Measurements from ENCODE around the gene LUC7L3. TPM values are rescaled to one million over a fixed set of nuclear protein-coding genes. Genes with fewer than 3 reads are reported as not detected.

LUC7L3 gene
- total RNA-seq, 6 experiments from 2014 or later = 15.4 to 50.5 (median 31.0) TPM

DNA sequence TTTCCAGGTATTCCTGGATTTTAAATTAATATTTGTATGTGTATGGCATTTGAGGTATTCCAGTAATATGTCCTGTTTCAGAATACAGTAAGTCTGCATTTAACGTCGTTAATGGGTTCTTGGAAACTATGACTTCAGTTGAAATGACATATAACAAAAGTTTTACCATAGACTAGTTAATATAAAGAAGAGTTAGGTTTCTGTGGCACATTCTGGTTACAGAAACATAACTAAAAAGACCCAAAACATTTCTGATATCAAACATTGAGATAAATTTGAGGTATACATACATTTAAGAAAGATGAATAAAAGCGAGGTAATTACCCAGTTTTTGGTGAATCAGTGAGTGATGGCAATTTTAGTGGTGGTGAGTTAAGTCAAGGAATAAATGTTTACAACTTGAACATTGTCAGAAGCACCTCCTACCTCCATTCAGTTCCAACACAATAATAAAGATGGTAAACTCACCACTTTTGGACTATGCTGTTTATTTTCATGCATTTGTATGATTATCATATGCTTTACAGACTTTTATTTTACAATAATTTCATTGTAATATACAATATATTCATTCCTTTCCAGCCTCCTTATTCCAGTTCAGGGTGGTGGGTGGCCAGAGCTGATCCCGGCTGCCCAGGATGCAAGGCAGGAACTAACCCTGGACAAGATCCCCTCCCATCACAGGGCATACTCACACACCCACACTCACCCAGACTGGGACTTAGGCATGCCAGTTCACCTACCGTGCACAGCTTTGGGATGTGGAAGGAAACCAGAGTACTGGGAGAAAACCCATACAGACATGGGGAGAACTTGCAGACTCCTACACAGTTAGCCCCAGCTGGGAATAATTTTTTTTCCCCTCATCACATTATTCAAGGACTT is 9.7 kb downstream of the LUC7L3 start:
- peaks cover 0 to 57% (median 14%) of the 10 kb centered on the region in 4 donors for H3K4me1 ChIP-seq
- TF ChIP-seq POLR2A (IDR thresholded peaks at IDR 0.05) = no peak
- TF ChIP-seq, protein P1, sequence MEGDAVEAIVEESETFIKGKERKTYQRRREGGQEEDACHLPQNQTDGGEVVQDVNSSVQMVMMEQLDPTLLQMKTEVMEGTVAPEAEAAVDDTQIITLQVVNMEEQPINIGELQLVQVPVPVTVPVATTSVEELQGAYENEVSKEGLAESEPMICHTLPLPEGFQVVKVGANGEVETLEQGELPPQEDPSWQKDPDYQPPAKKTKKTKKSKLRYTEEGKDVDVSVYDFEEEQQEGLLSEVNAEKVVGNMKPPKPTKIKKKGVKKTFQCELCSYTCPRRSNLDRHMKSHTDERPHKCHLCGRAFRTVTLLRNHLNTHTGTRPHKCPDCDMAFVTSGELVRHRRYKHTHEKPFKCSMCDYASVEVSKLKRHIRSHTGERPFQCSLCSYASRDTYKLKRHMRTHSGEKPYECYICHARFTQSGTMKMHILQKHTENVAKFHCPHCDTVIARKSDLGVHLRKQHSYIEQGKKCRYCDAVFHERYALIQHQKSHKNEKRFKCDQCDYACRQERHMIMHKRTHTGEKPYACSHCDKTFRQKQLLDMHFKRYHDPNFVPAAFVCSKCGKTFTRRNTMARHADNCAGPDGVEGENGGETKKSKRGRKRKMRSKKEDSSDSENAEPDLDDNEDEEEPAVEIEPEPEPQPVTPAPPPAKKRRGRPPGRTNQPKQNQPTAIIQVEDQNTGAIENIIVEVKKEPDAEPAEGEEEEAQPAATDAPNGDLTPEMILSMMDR (IDR thresholded peaks at IDR 0.05) = no peak
- no peak overlapping the region for H3K4me3 ChIP-seq
- intact Hi-C loops (cut with DNase I) = no loop called here
- no peaks in the 10 kb centered on the region for H3K9me3 ChIP-seq
- no peaks in the 10 kb centered on the region for H3K27me3 ChIP-seq
- DNase-seq (no peak), ATAC-seq (peak in 1 of 4 donors; percentile 38)
- WGBS (ENCODE audit: insufficient coverage, low coverage, low lambda C conversion rate, missing lambda C conversion rate) = 66% methylated on average over 5 of the region's 5 CpGs
- no peaks in the 10 kb centered on the region for H3K36me3 ChIP-seq
- H3K27ac ChIP-seq = no peak overlapping the region

GRCh38 chr17:50731575-50732460 is 12.4 kb downstream of the LUC7L3 start:
- 77% methylated on average over 7 of the region's 7 CpGs for WGBS (ENCODE audit: insufficient coverage, low coverage, low lambda C conversion rate, missing lambda C conversion rate)
- intact Hi-C loops (cut with DNase I) = no loop called here
- no peak overlapping the region for H3K27ac ChIP-seq
- DNase-seq (no peak), ATAC-seq (no peak)
- TF ChIP-seq POLR2A (IDR thresholded peaks at IDR 0.05) = no peak
- TF ChIP-seq, protein P1 (IDR thresholded peaks at IDR 0.05) = no peak
- no peaks in the 10 kb centered on the region for H3K9me3 ChIP-seq
- H3K4me1 ChIP-seq = peaks cover 0 to 33% (median 3%) of the 10 kb centered on the region in 4 donors
- no peak overlapping the region for H3K4me3 ChIP-seq
- no peaks in the 10 kb centered on the region for H3K36me3 ChIP-seq
- no peaks in the 10 kb centered on the region for H3K27me3 ChIP-seq

DNA sequence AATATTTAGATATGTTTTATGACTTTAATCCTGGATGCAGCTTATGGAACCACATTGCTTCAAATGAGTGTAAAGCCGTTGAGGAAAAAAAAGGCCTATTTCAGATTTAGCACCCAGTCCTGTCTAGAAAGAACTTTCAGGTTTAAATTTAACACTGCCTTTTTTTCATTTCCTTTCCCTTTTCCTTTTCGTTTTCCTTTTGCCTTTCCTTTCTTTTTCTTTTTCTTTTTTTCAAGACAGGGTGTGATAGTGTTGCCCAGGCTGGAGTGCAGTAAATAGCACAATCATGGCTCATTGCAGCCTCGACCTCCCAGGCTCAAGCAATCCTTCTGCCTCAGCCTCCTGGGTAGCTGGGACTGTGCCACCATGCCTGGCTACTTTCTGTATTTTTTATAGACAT is 15.9 kb downstream of the LUC7L3 start:
- no peak overlapping the region for H3K27ac ChIP-seq
- TF ChIP-seq, protein P1 (IDR thresholded peaks at IDR 0.05) = no peak
- no peak for TF ChIP-seq POLR2A (IDR thresholded peaks at IDR 0.05)
- H3K27me3 ChIP-seq = no peaks in the 10 kb centered on the region
- DNase-seq = no peak
- peaks cover 0 to 6% (median 0%) of the 10 kb centered on the region in 4 donors for H3K4me1 ChIP-seq
- H3K9me3 ChIP-seq = no peaks in the 10 kb centered on the region
- intact Hi-C loops (cut with DNase I) = no loop called here
- WGBS (ENCODE audit: insufficient coverage, low coverage, low lambda C conversion rate, missing lambda C conversion rate) = 34% methylated on average over 2 of the region's 3 CpGs
- ATAC-seq = no peak
- H3K4me3 ChIP-seq = no peak overlapping the region
- H3K36me3 ChIP-seq = peaks cover 0 to 19% (median 8%) of the 10 kb centered on the region in 4 donors

GRCh38 chr17:50737118-50737698 is 17.8 kb downstream of the LUC7L3 start:
- H3K36me3 ChIP-seq = peaks cover 0 to 38% (median 21%) of the 10 kb centered on the region in 4 donors
- H3K9me3 ChIP-seq = no peaks in the 10 kb centered on the region
- no peak for ATAC-seq
- intact Hi-C loops (cut with DNase I) = no loop called here
- DNase-seq = no peak
- TF ChIP-seq POLR2A (IDR thresholded peaks at IDR 0.05) = no peak
- TF ChIP-seq, protein P1 (IDR thresholded peaks at IDR 0.05) = no peak
- H3K4me3 ChIP-seq = no peak overlapping the region
- H3K27ac ChIP-seq = no peak overlapping the region
- peaks cover 0 to under 1% (median 0%) of the 10 kb centered on the region in 4 donors for H3K4me1 ChIP-seq
- H3K27me3 ChIP-seq = no peaks in the 10 kb centered on the region
- WGBS (ENCODE audit: insufficient coverage, low coverage, low lambda C conversion rate, missing lambda C conversion rate) = 83% methylated on average over 2 of the region's 2 CpGs

All from right lobe of liver (tissue), 6 donors.